ACHN (cell line): Measurements from ENCODE around the gene GSTT4.

Experiments used
- DNase-seq: peaks from one replicate; pipeline ENCODE4 v3.0.0-alpha.2; 2015
- in situ Hi-C: cut with HindIII; loops from 2 replicates; pipeline ENCODE4 v1.10.0; 2017; ENCODE audit warnings: low sequenced_read_pairs, low pct_ligation_motif_present, low pct_unique_long_range_greater_than_20kb

The GSTT4 gene

DNA sequence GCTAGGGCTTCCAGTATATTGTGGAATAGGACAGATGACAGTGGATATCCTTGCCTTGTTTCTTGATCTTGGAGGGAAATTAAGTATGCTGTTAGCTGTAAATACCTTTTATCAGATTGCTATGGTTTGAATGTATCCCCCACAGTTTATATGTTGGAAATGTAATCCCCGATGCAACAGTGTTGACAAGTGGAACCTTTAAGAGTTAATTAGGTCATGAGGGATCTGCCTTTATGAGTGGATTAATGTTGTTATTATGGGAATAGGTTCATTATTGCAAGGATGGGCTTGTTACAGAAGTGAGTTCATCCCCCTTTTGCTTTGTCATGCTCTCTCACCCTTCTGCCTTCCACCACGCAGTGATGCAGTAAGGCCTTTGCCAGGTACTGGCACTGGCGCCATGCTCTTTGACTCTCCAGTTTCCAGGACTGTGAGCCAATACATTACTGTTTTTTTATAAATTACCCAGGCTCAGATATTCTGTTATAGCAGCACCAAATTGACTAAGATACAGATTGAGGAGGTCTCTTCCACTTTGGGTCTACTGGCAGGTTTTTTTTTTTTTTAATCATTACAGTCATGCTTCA lies 22.2 kb upstream of the GSTT4 start:
- no peak for DNase-seq
- in situ Hi-C loops = no loop called here

DNA sequence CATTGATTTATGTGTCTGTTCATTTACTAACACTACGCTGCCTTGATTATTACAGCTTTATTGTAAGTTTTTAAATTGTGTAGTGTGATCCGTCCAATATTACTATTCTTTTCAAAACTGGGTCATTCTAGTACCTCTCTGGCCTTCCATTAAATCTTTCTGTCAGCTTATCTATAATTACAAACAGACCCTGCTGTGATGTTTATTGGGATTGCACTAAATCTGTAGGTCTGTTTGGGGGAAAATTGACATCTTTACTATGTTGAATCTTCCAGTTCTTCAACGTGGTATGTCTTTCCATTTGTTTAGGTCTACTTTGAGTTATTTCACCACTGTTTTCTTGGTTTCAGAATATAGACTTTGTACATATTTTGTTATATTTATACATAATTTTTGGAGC lies 21.5 kb upstream of the GSTT4 start:
- DNase-seq = no peak
- in situ Hi-C loops = no loop called here

DNA sequence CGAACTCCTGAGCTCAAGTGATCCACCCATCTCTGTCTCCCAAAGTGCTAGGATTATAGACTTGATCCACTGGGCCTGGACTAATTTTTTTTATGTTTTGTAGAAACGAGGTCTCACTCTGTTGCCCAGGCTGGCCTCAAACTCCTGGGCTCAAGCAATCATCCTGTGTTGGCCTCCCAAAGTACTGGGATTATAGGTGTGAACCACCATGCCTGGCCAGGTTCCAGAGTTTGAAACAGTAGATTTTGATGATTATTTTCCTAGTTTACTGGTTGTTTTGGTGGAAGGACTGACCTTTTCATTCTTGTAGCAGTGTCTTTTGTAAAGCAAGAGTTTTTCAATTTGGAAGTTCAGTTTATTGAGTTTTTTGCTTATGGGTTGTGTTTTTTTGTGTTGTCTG lies 20.8 kb upstream of the GSTT4 start:
- DNase-seq = no peak
- in situ Hi-C loops = no loop called here

DNA sequence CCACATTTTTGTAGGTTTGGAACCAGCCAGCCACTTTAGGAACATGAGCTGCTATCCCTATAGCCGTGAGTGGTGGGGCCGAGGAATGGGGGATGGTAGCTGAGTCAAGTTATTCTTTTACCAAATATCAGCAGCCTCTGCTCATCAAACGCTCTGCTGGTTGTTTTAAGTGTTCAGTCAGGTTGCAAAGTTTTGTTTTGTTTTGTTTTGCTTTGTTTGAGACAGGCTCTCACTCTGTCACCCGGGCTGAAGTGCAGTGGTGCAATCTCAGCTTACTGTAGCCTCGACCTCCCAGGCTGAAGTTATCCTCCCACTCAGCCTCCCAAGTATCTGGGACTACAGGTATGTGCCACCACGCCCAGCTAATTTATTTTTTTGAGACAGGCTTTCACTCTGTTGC lies 20.2 kb upstream of the GSTT4 start:
- in situ Hi-C loops = no loop called here
- DNase-seq = no peak

DNA sequence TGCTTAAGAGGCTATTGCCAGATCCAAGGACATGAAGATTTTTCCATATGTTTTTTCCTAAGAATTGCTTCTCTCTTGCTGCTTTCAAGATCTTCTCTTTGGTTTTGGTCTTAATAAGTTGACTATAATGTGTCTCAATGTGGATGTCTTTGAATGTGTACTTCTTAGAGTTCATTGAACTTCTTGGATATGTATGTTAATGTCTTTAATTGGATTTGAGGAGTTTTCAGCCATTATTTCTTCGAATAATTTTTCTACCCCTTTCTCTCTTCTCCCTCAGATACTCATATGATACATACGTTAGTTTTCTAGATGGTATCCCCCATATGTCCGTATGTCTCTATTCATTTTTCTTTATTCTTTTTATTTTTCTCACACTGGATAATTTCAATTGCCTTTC lies 19.1 kb upstream of the GSTT4 start:
- no peak for DNase-seq
- in situ Hi-C loops = no loop called here

DNA sequence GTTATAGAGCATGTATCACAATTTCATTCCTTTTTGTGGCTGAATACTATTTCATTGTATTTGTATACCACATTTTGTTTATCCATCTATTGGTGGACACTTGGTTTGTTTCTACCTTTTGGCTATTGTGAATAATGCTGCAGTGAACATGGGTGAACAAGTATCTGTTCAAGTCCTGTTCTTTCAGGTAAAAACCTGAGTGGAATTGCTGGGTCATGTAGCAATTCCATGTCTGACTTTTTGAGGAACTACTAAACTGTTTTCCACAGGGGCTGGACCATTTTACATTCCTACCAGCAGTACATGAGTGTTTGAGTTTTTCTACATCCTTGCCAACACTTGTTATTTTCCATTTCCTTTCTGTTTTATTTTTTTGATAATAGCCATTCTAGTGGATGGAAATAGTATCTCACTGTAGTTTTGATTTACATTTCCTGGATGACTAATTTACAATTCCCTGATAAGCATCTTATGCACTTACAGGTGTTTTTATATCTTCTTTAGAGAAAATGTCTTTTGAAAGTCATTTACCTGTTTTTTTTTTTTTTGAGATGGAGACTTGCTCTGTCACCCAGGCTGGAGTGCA lies 18.0 kb upstream of the GSTT4 start:
- no peak for DNase-seq
- in situ Hi-C loops = no loop called here

DNA sequence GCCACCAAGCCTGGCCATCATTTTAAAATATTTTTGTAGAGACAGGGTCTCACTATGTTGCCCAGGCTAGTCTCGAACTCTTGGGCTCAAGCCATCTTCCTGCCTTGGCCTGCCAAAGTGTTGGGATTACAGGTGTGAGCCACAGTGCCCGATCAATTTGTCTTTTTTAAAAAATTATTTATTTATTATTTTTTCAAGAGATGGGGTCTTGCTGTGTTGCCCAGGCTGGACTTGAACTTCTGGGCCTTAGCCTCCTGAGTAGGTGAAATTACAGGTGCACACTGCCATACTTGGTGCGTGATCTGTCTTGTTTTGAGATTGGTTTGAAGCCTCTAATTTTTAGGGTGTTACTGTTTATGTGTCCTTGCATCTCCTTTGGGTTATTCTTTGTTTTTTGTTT lies 16.1 kb upstream of the GSTT4 start:
- in situ Hi-C loops = no loop called here
- DNase-seq = no peak

DNA sequence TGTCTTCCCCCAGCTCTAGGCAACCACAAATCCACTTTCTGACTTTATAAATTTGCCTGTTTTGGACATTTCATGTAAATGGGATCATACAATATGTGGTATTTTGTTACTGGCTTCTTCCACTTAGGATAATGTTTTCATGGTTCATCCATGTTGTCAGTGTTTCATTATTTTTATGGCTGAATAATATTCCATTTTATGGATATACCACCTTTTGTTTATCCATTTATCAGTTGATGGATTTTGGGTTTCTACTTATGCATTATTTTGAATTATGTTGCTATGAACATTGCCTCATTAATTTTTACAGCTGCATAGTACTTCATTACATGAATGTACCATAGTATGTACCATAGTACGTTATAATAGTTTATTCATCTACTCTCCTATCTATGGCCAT lies 10.9 kb upstream of the GSTT4 start:
- DNase-seq = no peak
- in situ Hi-C loops = no loop called here

DNA sequence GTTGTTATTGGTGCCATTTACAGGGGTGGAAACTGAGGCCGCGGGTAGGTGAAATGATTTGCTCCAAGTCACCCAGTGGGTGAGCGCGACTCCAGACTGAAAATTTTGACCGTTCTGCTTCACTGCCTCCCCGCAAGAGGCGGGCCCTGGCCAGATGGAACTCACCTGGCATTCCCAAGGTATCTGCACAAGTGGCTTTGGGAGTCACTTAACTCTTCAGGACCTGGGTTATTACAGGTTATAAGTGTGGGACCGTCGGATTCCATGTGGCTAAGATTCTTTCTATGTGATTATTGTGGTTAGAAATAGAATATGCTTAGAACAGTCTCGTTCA lies 6.4 kb upstream of the GSTT4 start:
- DNase-seq = no peak

DNA sequence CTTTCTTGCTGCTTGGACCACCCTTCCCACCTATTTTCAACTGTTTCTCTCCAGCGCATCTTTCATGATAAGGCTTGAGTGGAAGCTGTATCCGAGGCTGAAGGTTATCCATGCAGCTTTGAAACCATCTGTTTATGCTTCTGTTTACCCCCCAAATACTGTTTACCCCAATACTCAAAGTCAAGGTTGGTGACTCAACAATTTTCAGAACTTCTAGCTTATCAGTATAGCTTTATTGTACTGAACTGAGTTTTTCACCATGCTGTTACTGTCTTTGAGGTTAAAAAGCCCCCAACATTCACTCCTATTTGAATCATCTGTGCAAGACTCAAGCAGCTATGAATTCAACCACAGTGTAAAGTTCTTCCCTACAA lies 4.8 kb upstream of the GSTT4 start:
- in situ Hi-C loops = no loop called here
- DNase-seq = no peak

More for the DNA sequence above, 6.4 kb upstream of the GSTT4 start:
- in situ Hi-C loops = no loop called here

DNA sequence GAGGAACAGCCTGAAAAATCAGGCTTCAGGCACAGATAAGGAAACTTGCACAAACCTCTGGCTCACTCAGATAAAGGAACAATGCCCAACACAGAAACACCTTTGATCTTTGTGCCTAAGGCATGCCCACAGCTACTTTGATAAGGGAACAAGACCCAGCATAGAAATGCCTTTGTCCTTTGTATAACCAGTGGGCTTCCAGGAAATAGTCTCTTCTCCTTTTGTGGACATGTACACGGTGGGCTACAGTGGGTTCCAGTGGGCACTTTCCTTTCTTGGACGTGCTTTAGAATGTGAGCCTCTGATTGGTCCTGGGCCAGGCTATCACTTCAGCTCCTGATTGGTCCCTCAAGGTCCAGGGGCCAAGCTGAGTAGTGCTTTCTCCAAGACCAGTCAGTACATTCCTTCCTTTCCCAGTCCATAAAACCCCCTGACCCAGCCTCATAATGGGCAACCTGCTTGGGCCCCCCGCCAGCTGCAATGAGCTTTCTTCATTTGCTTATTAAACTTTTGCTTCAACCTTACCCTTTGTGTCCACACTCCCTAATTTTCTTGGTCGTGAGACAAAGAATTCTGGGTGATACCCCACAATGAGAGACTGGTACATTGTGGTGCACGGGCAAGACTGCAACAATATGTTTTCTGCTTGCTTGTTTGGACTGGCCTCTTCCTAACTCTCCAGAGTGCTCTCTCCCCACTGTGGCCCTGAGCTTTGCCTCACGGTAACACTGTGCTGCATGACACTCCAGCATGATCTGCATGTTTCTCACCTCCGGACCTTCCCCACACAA lies 4.2 kb upstream of the GSTT4 start:
- in situ Hi-C loops = no loop called here
- no peak for DNase-seq

DNA sequence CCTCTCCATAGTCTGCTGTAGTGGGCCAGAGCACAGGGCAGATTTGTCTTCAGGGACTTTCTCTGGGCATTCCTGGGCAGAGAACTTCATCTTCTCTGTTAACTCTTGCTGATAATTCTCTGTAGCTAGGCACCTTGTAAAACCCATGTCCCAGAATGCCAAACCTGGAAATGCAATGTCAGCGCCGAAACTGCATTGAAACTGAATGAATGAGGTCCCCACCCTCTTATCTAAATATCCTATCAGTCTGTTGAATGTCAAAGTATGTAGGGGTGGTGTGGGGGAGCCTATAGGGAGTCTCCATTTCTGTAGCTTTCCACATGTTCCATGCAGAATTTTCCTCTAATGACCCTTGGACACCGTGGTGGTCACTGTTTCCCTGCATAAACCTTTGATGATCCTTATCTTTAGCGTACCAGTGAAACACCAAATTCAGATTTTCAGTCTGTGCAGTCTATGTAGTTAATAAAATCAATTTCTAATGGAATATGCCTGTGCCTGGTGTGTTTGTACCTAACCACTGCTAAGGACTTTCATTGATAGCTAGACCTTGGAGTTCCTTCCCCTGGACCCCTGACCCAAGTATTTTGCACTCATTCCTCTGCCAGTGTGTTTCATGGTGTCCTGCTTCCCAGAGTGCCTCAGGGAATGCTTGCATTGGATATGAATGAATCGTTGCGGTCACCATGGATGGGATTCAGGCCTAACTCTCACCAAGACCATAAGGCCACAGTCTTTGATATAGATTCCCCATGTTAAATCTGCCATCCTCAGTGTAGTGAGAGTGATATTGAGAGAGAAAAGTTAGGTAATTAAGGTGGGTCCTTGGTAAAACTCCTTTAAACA lies 3.4 kb upstream of the GSTT4 start:
- in situ Hi-C loops = no loop called here
- no peak for DNase-seq

DNA sequence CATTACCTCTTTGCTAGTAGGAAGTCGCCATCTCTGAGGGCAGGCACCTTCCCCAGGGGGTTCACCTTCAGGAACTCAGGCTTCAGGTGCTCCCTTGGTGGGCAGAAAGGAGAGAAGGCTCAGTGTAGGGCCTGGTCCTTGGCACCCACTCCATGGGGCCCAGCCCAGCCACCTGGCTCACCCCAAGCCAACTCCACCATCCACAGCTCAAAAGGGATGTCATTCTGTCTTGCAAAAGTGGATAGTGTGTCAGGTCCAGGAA lies 2.7 kb upstream of the GSTT4 start:
- no peak for DNase-seq
- in situ Hi-C loops = no loop called here

DNA sequence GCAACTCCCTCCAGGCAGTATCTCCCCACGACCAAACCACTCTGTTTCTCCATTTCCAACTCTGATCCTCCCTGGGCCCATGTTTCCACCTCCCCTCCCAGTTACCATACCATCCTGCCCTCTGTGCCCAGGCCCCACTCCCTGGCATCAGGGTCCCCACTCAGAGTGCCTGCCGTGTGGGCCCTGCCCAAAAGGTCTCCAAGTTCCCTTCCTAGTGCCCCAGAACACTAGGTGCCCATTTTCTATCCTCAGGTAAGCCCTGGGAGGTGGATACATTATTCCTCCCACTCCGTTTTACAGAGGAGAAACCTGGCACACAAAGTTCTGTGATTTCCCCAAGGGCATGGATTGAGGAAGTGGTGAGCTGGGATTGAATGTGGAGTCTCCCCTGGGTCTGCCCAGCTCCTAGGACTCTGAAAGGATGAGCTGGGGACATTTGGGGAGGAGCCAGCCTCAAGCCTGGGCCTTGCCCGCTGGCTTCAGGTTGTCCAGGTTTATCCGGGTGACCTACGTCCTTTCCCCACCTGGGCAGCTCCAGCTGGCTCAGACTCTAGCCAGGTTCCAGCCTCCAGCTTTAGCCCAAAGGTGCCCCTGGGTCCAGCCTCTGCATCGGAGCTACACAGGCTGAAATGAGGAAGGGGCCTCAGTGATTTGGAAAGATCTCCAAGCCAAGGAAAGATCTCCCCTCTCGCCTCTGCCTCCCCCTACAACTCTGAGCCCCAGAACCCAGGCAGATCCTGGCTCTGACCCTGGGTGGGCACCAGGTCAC lies 2.2 kb upstream of the GSTT4 start:
- DNase-seq = no peak
- in situ Hi-C loops = no loop called here

DNA sequence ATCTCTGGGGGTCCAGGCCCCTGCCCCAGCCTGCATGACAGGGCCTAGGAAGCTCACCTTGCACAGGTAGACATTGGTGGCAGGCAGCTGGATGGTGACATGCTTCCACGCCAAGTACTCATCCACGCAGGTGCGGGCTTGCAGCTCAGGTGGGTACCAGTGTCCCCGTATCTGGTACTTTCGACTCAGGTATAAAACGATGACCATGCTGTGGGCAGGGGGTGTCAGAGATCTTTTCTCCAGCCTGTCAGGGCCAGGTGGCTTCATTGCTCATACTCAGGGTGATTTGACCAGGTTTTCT lies 1.6 kb upstream of the GSTT4 start:
- in situ Hi-C loops = no loop called here

DNA sequence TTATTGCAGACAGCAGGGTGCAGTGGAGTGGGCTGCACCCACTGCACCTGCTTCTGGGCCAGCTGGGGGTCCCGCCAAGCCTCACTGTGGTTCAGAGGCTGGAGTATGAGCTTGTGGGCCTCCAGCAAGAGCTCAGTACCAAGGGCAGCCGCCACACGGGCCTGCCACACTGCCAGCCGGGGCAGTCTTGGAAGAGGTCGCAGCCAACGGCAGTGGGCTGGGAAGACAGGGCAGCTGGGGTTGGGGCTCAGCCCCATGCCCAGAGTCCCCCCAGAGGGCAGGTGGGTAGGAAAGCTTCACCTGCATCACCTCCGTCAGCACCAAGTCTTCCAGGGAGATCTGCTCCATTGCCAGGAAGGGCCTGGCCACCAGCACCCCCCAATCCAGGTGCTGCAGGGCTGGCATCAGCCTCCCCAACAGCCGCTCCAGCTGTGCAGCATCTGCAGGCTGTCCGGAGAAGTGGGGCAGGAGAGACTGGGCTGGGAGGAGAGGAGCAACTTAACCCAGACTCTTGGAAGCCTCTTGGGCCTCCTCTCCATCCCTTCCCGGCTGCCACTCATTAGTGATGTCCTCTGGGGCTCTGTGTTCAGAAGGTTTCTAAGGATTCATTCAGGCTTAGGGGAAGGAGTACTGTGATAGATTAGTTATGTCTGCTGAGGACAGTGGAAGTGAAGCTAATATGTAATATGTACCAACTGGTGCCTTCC lies 1.1 kb upstream of the GSTT4 start:
- DNase-seq = no peak
- in situ Hi-C loops = no loop called here

More for the DNA sequence above, 1.6 kb upstream of the GSTT4 start:
- no peak for DNase-seq

DNA sequence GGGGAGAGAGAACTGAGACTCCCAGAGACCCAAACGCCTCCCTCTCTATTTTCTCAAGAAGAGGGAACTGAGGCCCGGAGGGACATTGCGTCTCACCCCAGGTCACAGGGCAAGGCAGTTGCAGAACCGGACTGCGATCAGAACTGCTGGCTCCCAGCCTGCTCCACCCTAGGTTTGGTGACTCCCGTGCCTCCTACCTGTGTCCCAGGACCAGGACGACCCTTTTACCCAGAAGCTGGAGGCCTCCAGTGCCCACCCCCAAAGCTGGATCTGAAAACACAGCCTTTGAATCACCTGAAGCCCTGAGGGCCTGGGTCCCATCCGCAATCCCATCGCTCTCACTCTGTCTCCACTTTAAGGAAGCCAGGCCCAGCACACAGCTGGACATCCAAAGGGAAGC lies 1.4 kb downstream of the GSTT4 start:
- in situ Hi-C loops = no loop called here

DNA sequence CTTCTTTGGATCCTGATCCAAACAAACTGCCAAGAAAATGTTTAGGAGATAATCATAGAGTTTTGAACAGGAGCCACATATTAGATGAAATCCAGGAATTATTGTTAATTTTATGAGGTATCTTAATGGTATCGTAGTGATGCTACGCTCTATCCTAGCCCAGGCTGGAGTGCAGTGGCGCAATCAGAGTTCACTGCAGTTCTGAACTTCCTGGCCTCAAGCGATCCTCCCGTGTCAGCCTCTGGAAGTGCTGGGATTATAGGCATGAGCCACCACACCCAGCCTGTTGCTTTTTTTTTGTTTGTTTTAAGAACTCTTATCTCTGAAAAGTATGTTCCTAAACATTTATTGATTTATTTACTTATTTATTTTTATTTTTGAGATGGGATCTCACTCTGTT lies 2.4 kb downstream of the GSTT4 start:
- in situ Hi-C loops = no loop called here
- no peak for DNase-seq

More for the DNA sequence above, 1.4 kb downstream of the GSTT4 start:
- DNase-seq = no peak

DNA sequence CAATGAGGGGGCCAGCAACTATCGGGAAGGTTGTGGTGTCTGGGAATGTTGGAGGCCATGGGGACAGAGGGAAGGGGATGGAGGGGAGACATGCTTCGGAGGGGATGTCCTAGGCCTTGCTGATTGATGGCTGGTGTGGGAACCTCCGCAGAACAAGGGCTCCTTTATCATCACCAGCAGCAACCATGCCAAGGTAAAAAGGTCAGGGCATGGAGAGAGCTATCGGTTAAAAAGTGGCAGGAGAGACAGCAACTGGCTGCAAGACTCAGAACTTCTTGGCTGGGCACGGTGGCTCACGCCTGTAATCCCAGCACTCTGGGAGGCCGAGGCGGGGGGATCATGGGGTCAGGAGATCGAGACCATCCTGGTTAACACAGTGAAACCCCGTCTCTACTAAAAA lies 3.0 kb downstream of the GSTT4 start:
- in situ Hi-C loops = no loop called here
- no peak for DNase-seq
